A673 (cell line): ENCODE data around the gene ISL2.

Source experiments
- EZH2 ChIP-seq: fragments of 200-600 bp; sonication (generic); IDR thresholded peaks from 2 replicates; pipeline ENCODE4 v1.6.1; 2017; ENCODE audit warnings: borderline replicate concordance, low read depth, mild to moderate bottlenecking, mixed read lengths, antibody characterized with exemption, low read length; ENCODE audit not compliant: poor library complexity, severe bottlenecking
- TF ChIP-seq, protein P1 (sequence below): fragments of 300-800, 200-600 bp; sonication (generic); conservative IDR thresholded peaks from 2 replicates; pipeline ENCODE4 v1.5.1; 2017; ENCODE audit warnings: low read depth, mild to moderate bottlenecking, antibody characterized with exemption, low read length, moderate library complexity, mixed read lengths

DNA sequence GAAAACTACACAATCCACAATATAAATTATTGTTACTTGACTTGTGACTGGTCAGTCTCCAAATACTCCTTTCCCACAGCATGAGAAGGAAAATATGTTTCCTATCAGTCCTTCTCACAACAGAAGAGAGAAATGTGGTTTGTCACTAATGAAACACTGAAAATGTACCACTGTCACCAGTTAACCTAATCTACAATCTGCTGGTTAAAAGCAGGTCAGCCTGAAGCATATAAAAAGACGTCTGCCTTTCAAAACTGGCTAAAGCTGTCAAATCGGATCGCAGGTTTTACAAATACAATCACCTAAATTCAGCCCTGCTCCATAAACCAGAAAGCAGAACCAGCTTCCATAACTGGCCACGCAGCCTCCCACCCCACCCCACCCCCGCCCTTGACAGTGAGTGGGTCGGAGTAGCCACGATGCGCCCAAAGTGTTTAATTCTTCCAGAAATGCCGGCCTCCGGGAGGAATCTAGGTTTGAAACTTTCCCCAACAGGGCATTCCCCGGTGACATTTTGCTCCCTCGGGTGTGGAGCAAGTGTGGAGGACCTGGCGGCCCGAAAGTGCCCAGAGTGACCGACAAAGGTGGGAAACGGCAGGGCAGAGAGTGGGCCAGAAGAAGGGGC is 26.0 kb upstream of the ISL2 start:
- TF ChIP-seq, protein P1, sequence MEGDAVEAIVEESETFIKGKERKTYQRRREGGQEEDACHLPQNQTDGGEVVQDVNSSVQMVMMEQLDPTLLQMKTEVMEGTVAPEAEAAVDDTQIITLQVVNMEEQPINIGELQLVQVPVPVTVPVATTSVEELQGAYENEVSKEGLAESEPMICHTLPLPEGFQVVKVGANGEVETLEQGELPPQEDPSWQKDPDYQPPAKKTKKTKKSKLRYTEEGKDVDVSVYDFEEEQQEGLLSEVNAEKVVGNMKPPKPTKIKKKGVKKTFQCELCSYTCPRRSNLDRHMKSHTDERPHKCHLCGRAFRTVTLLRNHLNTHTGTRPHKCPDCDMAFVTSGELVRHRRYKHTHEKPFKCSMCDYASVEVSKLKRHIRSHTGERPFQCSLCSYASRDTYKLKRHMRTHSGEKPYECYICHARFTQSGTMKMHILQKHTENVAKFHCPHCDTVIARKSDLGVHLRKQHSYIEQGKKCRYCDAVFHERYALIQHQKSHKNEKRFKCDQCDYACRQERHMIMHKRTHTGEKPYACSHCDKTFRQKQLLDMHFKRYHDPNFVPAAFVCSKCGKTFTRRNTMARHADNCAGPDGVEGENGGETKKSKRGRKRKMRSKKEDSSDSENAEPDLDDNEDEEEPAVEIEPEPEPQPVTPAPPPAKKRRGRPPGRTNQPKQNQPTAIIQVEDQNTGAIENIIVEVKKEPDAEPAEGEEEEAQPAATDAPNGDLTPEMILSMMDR, result no peak
- no peak for TF ChIP-seq EZH2
